ENCODE results near the gene AVPI1.

AVPI1 gene

GRCh38 chr10:97707134-97707861 lies 20.3 kb upstream of the AVPI1 start:
- no peaks in the 10 kb centered on the region for H3K36me3 ChIP-seq (ENCODE audit: low read depth)
- no peak for TF ChIP-seq CTCF (IDR thresholded peaks at IDR 0.05; ENCODE audit: poor library complexity, severe bottlenecking)
- ATAC-seq (ENCODE audit: low read depth) (0 out of 3 replicates have a peak, but pooled peaks have one; percentile 4), DNase-seq (ENCODE audit: low spot score) (no peak)
- H3K4me3 ChIP-seq (ENCODE audit: severe bottlenecking): no peak overlapping the region
- no peaks in the 10 kb centered on the region for H3K4me1 ChIP-seq (ENCODE audit: insufficient read depth, poor library complexity, severe bottlenecking)
- no peaks in the 10 kb centered on the region for H3K27me3 ChIP-seq (ENCODE audit: insufficient read depth, poor library complexity, severe bottlenecking)
- no peak overlapping the region for H3K27ac ChIP-seq (ENCODE audit: poor library complexity, severe bottlenecking)
- no peaks in the 10 kb centered on the region for H3K9me3 ChIP-seq (ENCODE audit: severe bottlenecking)

- H3K27me3 ChIP-seq (ENCODE audit: insufficient read depth, poor library complexity, severe bottlenecking): no peaks in the 10 kb centered on the region
- no peak overlapping the region for H3K27ac ChIP-seq (ENCODE audit: poor library complexity, severe bottlenecking)
- no peak for DNase-seq (ENCODE audit: low spot score)
- no peaks in the 10 kb centered on the region for H3K9me3 ChIP-seq (ENCODE audit: severe bottlenecking)
- no peaks in the 10 kb centered on the region for H3K36me3 ChIP-seq (ENCODE audit: low read depth)
- no peak overlapping the region for H3K4me3 ChIP-seq (ENCODE audit: severe bottlenecking)
- peaks cover 8% of the 10 kb centered on the region for H3K4me1 ChIP-seq (ENCODE audit: insufficient read depth, poor library complexity, severe bottlenecking)
- TF ChIP-seq CTCF (IDR thresholded peaks at IDR 0.05; ENCODE audit: poor library complexity, severe bottlenecking): no peak
- no peak for ATAC-seq (ENCODE audit: low read depth)
Observed at GRCh38 chr10:97705006-97705670, 18.1 kb upstream of the AVPI1 start.

GRCh38 chr10:97704341-97704740 lies 17.3 kb upstream of the AVPI1 start:
- ATAC-seq (ENCODE audit: low read depth): no peak
- no peaks in the 10 kb centered on the region for H3K27me3 ChIP-seq (ENCODE audit: insufficient read depth, poor library complexity, severe bottlenecking)
- no peak overlapping the region for H3K4me3 ChIP-seq (ENCODE audit: severe bottlenecking)
- TF ChIP-seq CTCF (IDR thresholded peaks at IDR 0.05; ENCODE audit: poor library complexity, severe bottlenecking): no peak
- H3K27ac ChIP-seq (ENCODE audit: poor library complexity, severe bottlenecking): no peak overlapping the region
- no peaks in the 10 kb centered on the region for H3K36me3 ChIP-seq (ENCODE audit: low read depth)
- H3K4me1 ChIP-seq (ENCODE audit: insufficient read depth, poor library complexity, severe bottlenecking): peaks cover 8% of the 10 kb centered on the region
- no peak for DNase-seq (ENCODE audit: low spot score)
- H3K9me3 ChIP-seq (ENCODE audit: severe bottlenecking): no peaks in the 10 kb centered on the region

GRCh38 chr10:97703398-97704067 lies 16.5 kb upstream of the AVPI1 start:
- H3K4me1 ChIP-seq (ENCODE audit: insufficient read depth, poor library complexity, severe bottlenecking): peaks cover 8% of the 10 kb centered on the region
- no peaks in the 10 kb centered on the region for H3K36me3 ChIP-seq (ENCODE audit: low read depth)
- no peaks in the 10 kb centered on the region for H3K27me3 ChIP-seq (ENCODE audit: insufficient read depth, poor library complexity, severe bottlenecking)
- no peak overlapping the region for H3K27ac ChIP-seq (ENCODE audit: poor library complexity, severe bottlenecking)
- ATAC-seq (ENCODE audit: low read depth) (no peak), DNase-seq (ENCODE audit: low spot score) (no peak)
- no peak overlapping the region for H3K4me3 ChIP-seq (ENCODE audit: severe bottlenecking)
- TF ChIP-seq CTCF (IDR thresholded peaks at IDR 0.05; ENCODE audit: poor library complexity, severe bottlenecking): no peak
- H3K9me3 ChIP-seq (ENCODE audit: severe bottlenecking): no peaks in the 10 kb centered on the region
